Measurements from ENCODE around the gene FAM124A. TPM values are rescaled to one million over a fixed set of nuclear protein-coding genes. Genes with fewer than 3 reads are reported as not detected.

The FAM124A gene
- polyA plus RNA-seq: 1 to 10 TPM in 1 of 4 donors, under 1 TPM in 2, not detected in 1; 0.22 to 1.8 (median 0.41) TPM
- long read RNA-seq, donor 1: 0 reads
- long read RNA-seq, donor 2: 0 reads
- long read RNA-seq, donor 3, partial matches to known transcripts: 0 of 1 reads
- long read RNA-seq, donor 3, other reads (novel, unspliced or antisense): 0 of 1 reads
- long read RNA-seq, donor 4, partial matches to known transcripts: 0 of 1 reads
- long read RNA-seq, donor 4, other reads (novel, unspliced or antisense): 0 of 1 reads
- long read RNA-seq, donor 5: 0 reads
- long read RNA-seq, donor 6, full-length matches to known transcripts: 1 of 1 reads
- long read RNA-seq, donor 6, partial matches to known transcripts: 0 of 1 reads
- long read RNA-seq, donor 6, other reads (novel, unspliced or antisense): 0 of 1 reads
- long read RNA-seq, donor 7: 0 reads
- long read RNA-seq, donor 8: 0 reads
- long read RNA-seq, donor 9: 0 reads
- long read RNA-seq, donor 10, full-length matches to known transcripts: 4 of 4 reads
- long read RNA-seq, donor 10, partial matches to known transcripts: 0 of 4 reads
- long read RNA-seq, donor 10, other reads (novel, unspliced or antisense): 0 of 4 reads

DNA sequence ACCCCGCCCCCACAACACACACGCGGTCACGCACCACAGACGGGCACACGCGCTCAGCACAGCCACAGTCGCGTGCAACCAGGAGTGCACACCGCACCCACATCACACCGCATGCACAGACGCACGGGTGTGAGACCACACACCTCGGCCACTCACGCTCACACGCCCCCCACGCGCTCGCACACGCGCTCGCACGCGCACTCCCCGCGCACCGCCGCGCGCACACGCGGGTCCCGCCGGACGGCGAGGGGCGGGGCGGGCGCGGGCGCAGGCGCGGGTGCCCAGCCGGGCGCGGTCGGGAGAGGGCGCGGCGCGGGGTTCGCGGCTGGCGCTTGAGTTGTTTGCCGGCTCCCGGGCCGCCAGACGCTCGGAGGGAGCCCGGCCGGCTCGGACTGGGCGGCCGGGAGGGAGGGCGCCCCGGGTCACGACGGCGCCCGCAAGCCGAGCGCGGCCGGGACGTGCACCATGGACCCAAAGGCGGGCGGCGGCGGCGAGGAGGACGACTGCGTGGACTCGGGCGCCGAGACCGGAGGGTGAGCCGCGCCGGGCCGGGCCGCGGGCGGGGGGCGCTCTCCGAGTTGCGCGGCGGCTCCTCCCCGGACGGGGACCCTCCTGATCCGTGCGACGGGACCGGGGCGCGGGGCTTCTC lies at the start of gene FAM124A:
Gene FAM124A, plus strand, starts transcription at position 362 of the 649 bp plus-strand sequence. Its CDS starts 104 bp downstream, at position 466.
- Histone ChIP-seq H3K9me3 (ENCODE audit: control insufficient read depth in 2 of 2, insufficient read depth in 1 of 2, low read depth in 1 of 2, low read length in 1 of 2) (no peaks in the 10 kb centered on the region), H3K4me1 (ENCODE audit: control insufficient read depth in 3 of 3, insufficient read depth in 2 of 3, low read depth in 1 of 3, low read length in 2 of 3) (peaks cover 0 to 9% (median 0%) of the 10 kb centered on the region in 3 donors), H3K27ac (ENCODE audit: low read depth in 1 of 3, low read length in 2 of 3) (no peak within 1 kb of the TSS), H3K27me3 (ENCODE audit: control insufficient read depth in 3 of 3, insufficient read depth in 3 of 3, low read length in 3 of 3) (peaks cover 8 to 48% (median 12%) of the 10 kb centered on the region in 3 donors), H3K36me3 (ENCODE audit: control insufficient read depth in 3 of 3, insufficient read depth in 2 of 3, low read depth in 1 of 3, low read length in 3 of 3) (no peaks in the 10 kb centered on the region), H3K4me3 (ENCODE audit: low read depth in 1 of 3, low read length in 3 of 3) (peak within 1 kb of the TSS; percentile 52 to 59 (median 57))
- DNase-seq: peak; percentile 35 to 70
- no peak for FAIRE-seq
- 0 to 1% (median 1%) methylated on average over 52 to 106 of the region's 106 CpGs for WGBS, 3 donors

- Histone ChIP-seq H3K4me1 (ENCODE audit: control insufficient read depth in 3 of 3, insufficient read depth in 2 of 3, low read depth in 1 of 3, low read length in 2 of 3) (no peaks in the 10 kb centered on the region), H3K36me3 (ENCODE audit: control insufficient read depth in 3 of 3, insufficient read depth in 2 of 3, low read depth in 1 of 3, low read length in 3 of 3) (no peaks in the 10 kb centered on the region), H3K9me3 (ENCODE audit: control insufficient read depth in 2 of 2, insufficient read depth in 1 of 2, low read depth in 1 of 2, low read length in 1 of 2) (no peaks in the 10 kb centered on the region), H3K4me3 (ENCODE audit: low read depth in 1 of 3, low read length in 3 of 3) (no peak overlapping the region), H3K27ac (ENCODE audit: low read depth in 1 of 3, low read length in 2 of 3) (no peak overlapping the region), H3K27me3 (ENCODE audit: control insufficient read depth in 3 of 3, insufficient read depth in 3 of 3, low read length in 3 of 3) (peaks cover 0 to 4% (median 0%) of the 10 kb centered on the region in 3 donors)
- 78 to 87% (median 81%) methylated on average over 8 of the region's 8 CpGs for WGBS, 3 donors
- no peak for DNase-seq
- no peak for FAIRE-seq
Observed at GRCh38 chr13:51175021-51175420, 47.2 kb upstream of the FAM124A start.

DNA sequence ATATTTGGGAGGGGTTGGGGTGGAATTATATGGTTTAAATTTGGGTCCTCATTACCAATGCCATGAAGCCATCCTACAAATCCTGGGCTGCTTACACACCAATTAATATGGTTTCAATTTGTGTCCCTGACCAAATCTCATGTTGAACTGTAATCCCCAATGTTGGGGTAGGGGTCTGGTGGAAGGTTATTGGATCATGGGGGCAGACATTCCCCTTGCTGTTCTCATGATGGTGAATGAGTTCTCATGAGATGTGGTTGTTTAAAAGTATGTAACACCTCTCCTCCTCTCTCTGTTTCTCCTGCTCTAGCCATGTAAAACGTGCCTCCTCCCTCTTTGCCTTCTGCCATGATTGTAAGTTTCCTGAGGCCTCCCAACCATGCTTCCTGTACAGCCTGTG lies 46.6 kb upstream of the FAM124A start:
- no peaks in the 10 kb centered on the region for H3K9me3 ChIP-seq (ENCODE audit: control insufficient read depth in 2 of 2, insufficient read depth in 1 of 2, low read depth in 1 of 2, low read length in 1 of 2)
- peaks cover 0 to 6% (median 0%) of the 10 kb centered on the region in 3 donors for H3K27me3 ChIP-seq (ENCODE audit: control insufficient read depth in 3 of 3, insufficient read depth in 3 of 3, low read length in 3 of 3)
- DNase-seq: no peak
- H3K4me1 ChIP-seq (ENCODE audit: control insufficient read depth in 3 of 3, insufficient read depth in 2 of 3, low read depth in 1 of 3, low read length in 2 of 3): no peaks in the 10 kb centered on the region
- WGBS, 3 donors: 35 to 50% (median 47%) methylated on average over 1 of the region's 1 CpG
- H3K4me3 ChIP-seq (ENCODE audit: low read depth in 1 of 3, low read length in 3 of 3): no peak overlapping the region
- H3K36me3 ChIP-seq (ENCODE audit: control insufficient read depth in 3 of 3, insufficient read depth in 2 of 3, low read depth in 1 of 3, low read length in 3 of 3): no peaks in the 10 kb centered on the region
- H3K27ac ChIP-seq (ENCODE audit: low read depth in 1 of 3, low read length in 2 of 3): no peak overlapping the region
- no peak for FAIRE-seq

DNA sequence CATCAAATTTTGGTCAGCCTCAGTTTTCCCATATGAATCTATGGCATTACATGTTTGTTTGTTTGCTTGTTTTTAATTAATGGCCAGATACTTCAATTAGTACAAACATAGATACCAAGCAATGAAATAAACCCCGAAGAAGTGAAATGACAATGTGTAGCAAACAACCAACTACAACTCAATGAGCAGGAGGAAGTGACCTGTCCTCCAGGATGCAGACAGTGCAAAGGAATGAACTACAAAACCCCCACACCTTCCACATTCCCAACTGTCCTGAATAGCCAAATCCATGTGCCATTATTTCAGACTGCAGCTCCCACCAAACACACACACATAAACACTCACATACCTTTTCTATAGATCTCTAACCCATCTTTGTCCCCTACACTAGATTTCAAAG lies 45.0 kb upstream of the FAM124A start:
- H3K36me3 ChIP-seq (ENCODE audit: control insufficient read depth in 3 of 3, insufficient read depth in 2 of 3, low read depth in 1 of 3, low read length in 3 of 3): no peaks in the 10 kb centered on the region
- no peaks in the 10 kb centered on the region for H3K4me1 ChIP-seq (ENCODE audit: control insufficient read depth in 3 of 3, insufficient read depth in 2 of 3, low read depth in 1 of 3, low read length in 2 of 3)
- peaks cover 0 to 3% (median 2%) of the 10 kb centered on the region in 3 donors for H3K27me3 ChIP-seq (ENCODE audit: control insufficient read depth in 3 of 3, insufficient read depth in 3 of 3, low read length in 3 of 3)
- 78 to 98% (median 88%) methylated on average over 1 of the region's 1 CpG for WGBS, 3 donors
- no peaks in the 10 kb centered on the region for H3K9me3 ChIP-seq (ENCODE audit: control insufficient read depth in 2 of 2, insufficient read depth in 1 of 2, low read depth in 1 of 2, low read length in 1 of 2)
- no peak for FAIRE-seq
- no peak for DNase-seq
- no peak overlapping the region for H3K27ac ChIP-seq (ENCODE audit: low read depth in 1 of 3, low read length in 2 of 3)
- no peak overlapping the region for H3K4me3 ChIP-seq (ENCODE audit: low read depth in 1 of 3, low read length in 3 of 3)

- Histone ChIP-seq H3K36me3 (ENCODE audit: control insufficient read depth in 3 of 3, insufficient read depth in 2 of 3, low read depth in 1 of 3, low read length in 3 of 3) (no peaks in the 10 kb centered on the region), H3K27ac (ENCODE audit: low read depth in 1 of 3, low read length in 2 of 3) (no peak overlapping the region), H3K4me1 (ENCODE audit: control insufficient read depth in 3 of 3, insufficient read depth in 2 of 3, low read depth in 1 of 3, low read length in 2 of 3) (no peaks in the 10 kb centered on the region), H3K9me3 (ENCODE audit: control insufficient read depth in 2 of 2, insufficient read depth in 1 of 2, low read depth in 1 of 2, low read length in 1 of 2) (no peaks in the 10 kb centered on the region), H3K4me3 (ENCODE audit: low read depth in 1 of 3, low read length in 3 of 3) (no peak overlapping the region), H3K27me3 (ENCODE audit: control insufficient read depth in 3 of 3, insufficient read depth in 3 of 3, low read length in 3 of 3) (peaks cover 0 to 3% (median 2%) of the 10 kb centered on the region in 3 donors)
- FAIRE-seq: no peak
- 84 to 94% (median 93%) methylated on average over 4 of the region's 4 CpGs for WGBS, 3 donors
- DNase-seq: no peak
Observed at GRCh38 chr13:51178456-51179074, 43.6 kb upstream of the FAM124A start.

DNA sequence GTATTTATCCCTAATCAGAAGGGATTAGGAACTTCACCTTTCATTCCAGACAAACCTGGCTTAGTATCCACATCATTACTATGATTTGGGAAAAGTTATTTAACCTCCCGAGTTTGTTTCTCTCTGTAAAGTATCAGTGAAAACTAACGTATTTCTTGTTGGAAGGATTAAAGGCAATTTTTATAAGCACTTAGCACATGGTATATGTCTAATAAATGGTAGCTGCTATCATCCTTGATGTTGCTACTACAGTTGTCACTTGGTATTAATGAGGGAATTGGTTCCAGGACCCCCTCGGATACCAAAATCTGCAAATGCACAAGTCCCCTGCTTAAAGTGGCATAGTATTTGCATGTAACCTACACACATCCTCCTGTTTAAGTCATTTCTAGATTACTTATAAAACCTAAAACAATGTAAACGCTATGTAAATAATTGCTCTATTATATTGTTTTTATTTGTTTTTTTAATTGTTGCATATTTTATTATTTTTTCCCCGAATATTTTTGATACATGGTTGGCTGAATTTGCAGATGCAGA lies 42.7 kb upstream of the FAM124A start:
- Histone ChIP-seq H3K4me1 (ENCODE audit: control insufficient read depth in 3 of 3, insufficient read depth in 2 of 3, low read depth in 1 of 3, low read length in 2 of 3) (no peaks in the 10 kb centered on the region), H3K27me3 (ENCODE audit: control insufficient read depth in 3 of 3, insufficient read depth in 3 of 3, low read length in 3 of 3) (peaks cover 0 to 3% (median 2%) of the 10 kb centered on the region in 3 donors), H3K27ac (ENCODE audit: low read depth in 1 of 3, low read length in 2 of 3) (no peak overlapping the region), H3K4me3 (ENCODE audit: low read depth in 1 of 3, low read length in 3 of 3) (no peak overlapping the region), H3K9me3 (ENCODE audit: control insufficient read depth in 2 of 2, insufficient read depth in 1 of 2, low read depth in 1 of 2, low read length in 1 of 2) (no peaks in the 10 kb centered on the region), H3K36me3 (ENCODE audit: control insufficient read depth in 3 of 3, insufficient read depth in 2 of 3, low read depth in 1 of 3, low read length in 3 of 3) (no peaks in the 10 kb centered on the region)
- DNase-seq: no peak
- WGBS, 3 donors: 81 to 86% (median 83%) methylated on average over 5 of the region's 5 CpGs
- no peak for FAIRE-seq

GRCh38 chr13:51180853-51181511 lies 41.2 kb upstream of the FAM124A start:
- H3K27ac ChIP-seq (ENCODE audit: low read depth in 1 of 3, low read length in 2 of 3): no peak overlapping the region
- FAIRE-seq (no peak), DNase-seq (no peak)
- no peaks in the 10 kb centered on the region for H3K36me3 ChIP-seq (ENCODE audit: control insufficient read depth in 3 of 3, insufficient read depth in 2 of 3, low read depth in 1 of 3, low read length in 3 of 3)
- H3K9me3 ChIP-seq (ENCODE audit: control insufficient read depth in 2 of 2, insufficient read depth in 1 of 2, low read depth in 1 of 2, low read length in 1 of 2): no peaks in the 10 kb centered on the region
- H3K27me3 ChIP-seq (ENCODE audit: control insufficient read depth in 3 of 3, insufficient read depth in 3 of 3, low read length in 3 of 3): peaks cover 0 to 3% (median 2%) of the 10 kb centered on the region in 3 donors
- WGBS, 3 donors: 9 to 35% (median 10%) methylated on average over 2 of the region's 2 CpGs
- H3K4me3 ChIP-seq (ENCODE audit: low read depth in 1 of 3, low read length in 3 of 3): no peak overlapping the region
- no peaks in the 10 kb centered on the region for H3K4me1 ChIP-seq (ENCODE audit: control insufficient read depth in 3 of 3, insufficient read depth in 2 of 3, low read depth in 1 of 3, low read length in 2 of 3)
